Keratinocyte (primary cell): ENCODE measurements around the gene DYNC1I1. TPM values are rescaled to one million over a fixed set of nuclear protein-coding genes. Genes with fewer than 3 reads are reported as not detected.

Source experiments
- DNase-seq: peaks from one replicate; pipeline ENCODE4 v3.0.0-alpha.2; 2011; ENCODE audit warnings: low read depth, missing footprints, low spot score
- FAIRE-seq: peaks from 2 replicates; lab custom pipeline; 2011; peaks lifted over from hg19 to GRCh38; lab: Jason Lieb, UNC
- H2AFZ ChIP-seq: 2 replicates; pipeline ENCODE4 v1.6.0; 2012; ENCODE audit warnings: low read length, control low read depth, inconsistent platforms; ENCODE audit not compliant: control insufficient read depth
- H3K27ac ChIP-seq: 2 replicates; pipeline ENCODE4 v1.5.1; 2011; ENCODE audit warnings: low read length; ENCODE audit not compliant: control insufficient read depth, insufficient read depth
- H3K27me3 ChIP-seq: 3 replicates; pipeline ENCODE4 v1.6.0; 2011; ENCODE audit warnings: low read length; ENCODE audit not compliant: control insufficient read depth, insufficient read depth; ENCODE audit errors: extremely low read depth
- H3K36me3 ChIP-seq, 2 experiments: 2 replicates in 1 of 2; 3 replicates in 1 of 2; pipeline ENCODE4 v1.5.1; 2011; ENCODE audit warnings: low read length in 2 of 2, mild to moderate bottlenecking in 1 of 2; ENCODE audit not compliant: control insufficient read depth in 2 of 2, insufficient read depth in 2 of 2; ENCODE audit errors: extremely low read depth in 1 of 2
- H3K4me1 ChIP-seq: 3 replicates; pipeline ENCODE4 v1.5.1; 2011; ENCODE audit warnings: low read length; ENCODE audit not compliant: control insufficient read depth, insufficient read depth; ENCODE audit errors: extremely low read depth
- H3K4me2 ChIP-seq: 3 replicates; pipeline ENCODE4 v1.6.0; 2011; ENCODE audit warnings: low read depth, low read length; ENCODE audit not compliant: control insufficient read depth, insufficient read depth; ENCODE audit errors: extremely low read depth
- H3K4me3 ChIP-seq, 3 experiments: fragments of 200-600 bp in 1 of 3; sonication (generic) in 1 of 3; 2 replicates in 2 of 3; 3 replicates in 1 of 3; pipeline ENCODE4 v1.5.1; 2011 to 2016; ENCODE audit warnings: low read length in 3 of 3, mild to moderate bottlenecking in 3 of 3, control low read depth in 2 of 3, inconsistent platforms in 1 of 3, low read depth in 1 of 3, mixed read lengths in 1 of 3, mixed run types in 1 of 3, moderate library complexity in 1 of 3; ENCODE audit not compliant: control insufficient read depth in 2 of 3, insufficient read depth in 2 of 3; ENCODE audit errors: extremely low read depth in 1 of 3
- H3K79me2 ChIP-seq: 2 replicates; pipeline ENCODE4 v1.6.0; 2012; ENCODE audit warnings: low read length; ENCODE audit not compliant: control insufficient read depth, insufficient read depth
- H3K9ac ChIP-seq: 3 replicates; pipeline ENCODE4 v1.6.0; 2011; ENCODE audit warnings: low read length; ENCODE audit not compliant: control insufficient read depth, insufficient read depth; ENCODE audit errors: extremely low read depth
- H3K9me1 ChIP-seq: 3 replicates; pipeline ENCODE4 v1.6.0; 2011; ENCODE audit warnings: low read length; ENCODE audit not compliant: control insufficient read depth, insufficient read depth; ENCODE audit errors: extremely low read depth
- H3K9me3 ChIP-seq: 2 replicates; pipeline ENCODE4 v1.5.1; 2012; ENCODE audit warnings: low read depth, low read length; ENCODE audit not compliant: control insufficient read depth
- H4K20me1 ChIP-seq: 3 replicates; pipeline ENCODE4 v1.6.0; 2011; ENCODE audit warnings: low read length; ENCODE audit not compliant: control insufficient read depth, insufficient read depth; ENCODE audit errors: extremely low read depth
- CTCF ChIP-seq, 3 experiments: IDR thresholded peaks in 1 of 3; conservative IDR thresholded peaks in 1 of 3; optimal IDR thresholded peaks in 1 of 3; 2 replicates in 2 of 3; 3 replicates in 1 of 3; pipeline versions ENCODE3 to v1.5.1; 2011; ENCODE audit warnings: low read length in 3 of 3, mild to moderate bottlenecking in 3 of 3, moderate library complexity in 2 of 3, control low read depth in 1 of 3, inconsistent platforms in 1 of 3; ENCODE audit not compliant: insufficient read depth in 2 of 3; ENCODE audit errors: extremely low read depth in 1 of 3
- EZH2 ChIP-seq: IDR thresholded peaks from one replicate; pipeline ENCODE4 v1.6.1; 2012; ENCODE audit warnings: inconsistent platforms, mild to moderate bottlenecking, low read length, moderate library complexity
- dilution Hi-C: fragments of 300-500 bp; cut with MboI; formaldehyde crosslinking; loops from one replicate; pipeline ENCODE4 v1.7.0; 2020; ENCODE audit warnings: low sequenced_read_pairs; ENCODE audit not compliant: extremely low pct_ligation_motif_present
- polyA plus RNA-seq, 5 experiments: library from polyadenylated mRNA; depleted of rRNA in 3 of 5; stranded (reverse) in 3 of 5; stranded (forward) in 1 of 5; unstranded in 1 of 5; fragments of >200 nt; gene quantifications; 1 replicate in 1 of 5; 2 replicates in 3 of 5; 3 replicates in 1 of 5; pipeline versions ENCODE4 v1.2.1 to v1.2.3, GENCODE V29; 2011 to 2012; ENCODE audit warnings: missing spikeins in 2 of 5, low read depth in 1 of 5, low replicate concordance in 1 of 5

Gene DYNC1I1
- polyA plus RNA-seq, 1 donor (not counting 4 experiments of a cell fraction or from before 2014, with no cell fraction given) = 0.10 TPM

GRCh38 chr7:95986178-95986764 lies 213.9 kb downstream of the DYNC1I1 start:
- Histone ChIP-seq H3K27ac (no peak overlapping the region), H3K9ac (no peak overlapping the region), H2AFZ (no peak overlapping the region), H3K4me1 (no peaks in the 10 kb centered on the region), H3K4me3 (no peak overlapping the region), H3K36me3 (no peaks in the 10 kb centered on the region), H3K79me2 (no peaks in the 10 kb centered on the region), H3K9me1 (no peaks in the 10 kb centered on the region), H3K27me3 (no peaks in the 10 kb centered on the region), H3K9me3 (no peaks in the 10 kb centered on the region), H4K20me1 (no peaks in the 10 kb centered on the region), H3K4me2 (no peak overlapping the region)
- DNase-seq (no peak), FAIRE-seq (no peak)
- dilution Hi-C loops = no loop called here
- TF ChIP-seq EZH2 (no peak), CTCF (optimal IDR thresholded peaks at IDR 0.05 in 1 of 3, IDR thresholded peaks at IDR 0.05 in 1 of 3, conservative IDR thresholded peaks at IDR 0.05 in 1 of 3; ENCODE audit: extremely low read depth in 1 of 3, insufficient read depth in 2 of 3, low read length in 3 of 3) (no peak)

GRCh38 chr7:95989301-95989700 lies 216.9 kb downstream of the DYNC1I1 start:
- H3K79me2 ChIP-seq = no peaks in the 10 kb centered on the region
- H2AFZ ChIP-seq = no peak overlapping the region
- no peaks in the 10 kb centered on the region for H3K4me1 ChIP-seq
- DNase-seq (no peak), FAIRE-seq (no peak)
- no peak overlapping the region for H3K4me3 ChIP-seq
- no peaks in the 10 kb centered on the region for H3K36me3 ChIP-seq
- H3K9me3 ChIP-seq = no peaks in the 10 kb centered on the region
- H4K20me1 ChIP-seq = no peaks in the 10 kb centered on the region
- H3K27me3 ChIP-seq = no peaks in the 10 kb centered on the region
- dilution Hi-C loops = no loop called here
- no peak overlapping the region for H3K9ac ChIP-seq
- H3K27ac ChIP-seq = no peak overlapping the region
- TF ChIP-seq CTCF (optimal IDR thresholded peaks at IDR 0.05 in 1 of 3, IDR thresholded peaks at IDR 0.05 in 1 of 3, conservative IDR thresholded peaks at IDR 0.05 in 1 of 3; ENCODE audit: extremely low read depth in 1 of 3, insufficient read depth in 2 of 3, low read length in 3 of 3) = no peak
- TF ChIP-seq EZH2 = no peak
- no peak overlapping the region for H3K4me2 ChIP-seq
- H3K9me1 ChIP-seq = no peaks in the 10 kb centered on the region
